IPS DF 6.9 (cell line): ENCODE measurements around the gene OTOP3.
"Not testable (repeated sequence)": the region's sequence is repeated elsewhere in the genome, so short reads cannot be mapped to it uniquely, and the experiment has no call there.

ENCODE experiments used
- DNase-seq: peaks from one replicate; pipeline ENCODE4 v3.0.0-alpha.2; 2013; ENCODE audit warnings: low read depth, low spot score
- H3K27ac ChIP-seq: one replicate; pipeline ENCODE4 v1.5.1; 2013; ENCODE audit warnings: low read length, control low read depth
- H3K27me3 ChIP-seq: 2 replicates; pipeline ENCODE4 v1.6.1; 2013; ENCODE audit warnings: mild to moderate bottlenecking, low read length; ENCODE audit not compliant: control insufficient read depth, insufficient read depth
- H3K36me3 ChIP-seq: 2 replicates; pipeline ENCODE4 v1.6.1; 2013; ENCODE audit warnings: low read length; ENCODE audit not compliant: control insufficient read depth, insufficient read depth
- H3K4me1 ChIP-seq: 2 replicates; pipeline ENCODE4 v1.6.1; 2013; ENCODE audit warnings: low read length; ENCODE audit not compliant: control insufficient read depth, insufficient read depth
- H3K4me3 ChIP-seq: 2 replicates; pipeline ENCODE4 v1.5.1; 2013; ENCODE audit warnings: mild to moderate bottlenecking, low read length
- H3K9me3 ChIP-seq: 2 replicates; pipeline ENCODE4 v1.6.1; 2013; ENCODE audit warnings: low read length, inconsistent platforms; ENCODE audit not compliant: control insufficient read depth, insufficient read depth
- WGBS: extraction: QIAGEN DNeasy Blood & Tissue Kit; methylation state at CpG from one replicate; pipeline ENCODE4 v1.1.7; 2013; ENCODE audit warnings: mixed read lengths, missing lambda C conversion rate; ENCODE audit not compliant: insufficient read length, insufficient coverage; 5-methylcytosine and 5-hydroxymethylcytosine counted together

Gene OTOP3

DNA sequence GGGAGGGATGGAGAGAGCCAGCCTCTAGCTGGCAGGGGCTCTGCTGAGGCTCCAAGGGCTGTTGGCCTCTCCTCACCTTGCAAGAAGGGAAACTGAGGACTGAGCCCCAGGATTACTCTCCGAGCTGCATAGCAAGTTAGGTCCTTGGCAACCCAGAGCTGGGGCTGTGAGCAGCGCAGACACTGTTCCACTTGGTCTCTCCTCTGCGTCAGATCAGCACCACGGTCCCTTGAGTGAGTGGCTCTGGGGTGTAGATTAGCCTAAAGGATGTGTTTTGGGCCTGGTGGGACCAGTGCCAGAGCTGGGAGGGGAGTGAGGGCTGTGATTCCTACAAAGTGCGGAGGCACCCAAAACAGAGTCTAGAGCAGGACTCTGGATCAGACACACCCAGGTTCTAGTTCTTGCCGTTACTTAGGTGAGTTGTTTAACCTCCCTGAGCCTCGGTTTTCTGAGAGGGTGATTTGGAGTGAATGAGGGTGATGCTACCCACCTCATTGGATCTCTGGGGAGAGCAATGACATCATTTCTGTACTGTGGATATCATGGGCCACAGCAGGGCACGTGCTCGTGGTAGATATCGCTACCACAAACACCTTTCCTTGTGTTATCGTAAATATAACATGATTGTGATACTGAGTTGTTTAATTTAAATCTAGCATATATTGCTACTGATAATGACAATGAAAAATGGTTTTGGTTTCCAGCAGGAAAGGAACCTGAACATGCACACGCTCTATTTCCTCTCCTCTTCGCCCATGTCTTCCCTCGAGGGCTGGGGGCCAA lies 34.2 kb upstream of the OTOP3 start:
- H3K4me3 ChIP-seq, result no peak overlapping the region
- H3K9me3 ChIP-seq, result no peaks in the 10 kb centered on the region
- no peaks in the 10 kb centered on the region; the same call in 1 of the 2 replicates for H3K4me1 ChIP-seq
- WGBS, result no CpG with 5 or more reads among the region's 14 CpGs
- no peaks in the 10 kb centered on the region for H3K36me3 ChIP-seq
- H3K27ac ChIP-seq, result no peak overlapping the region
- H3K27me3 ChIP-seq, result no peaks in the 10 kb centered on the region
- no peak for DNase-seq

DNA sequence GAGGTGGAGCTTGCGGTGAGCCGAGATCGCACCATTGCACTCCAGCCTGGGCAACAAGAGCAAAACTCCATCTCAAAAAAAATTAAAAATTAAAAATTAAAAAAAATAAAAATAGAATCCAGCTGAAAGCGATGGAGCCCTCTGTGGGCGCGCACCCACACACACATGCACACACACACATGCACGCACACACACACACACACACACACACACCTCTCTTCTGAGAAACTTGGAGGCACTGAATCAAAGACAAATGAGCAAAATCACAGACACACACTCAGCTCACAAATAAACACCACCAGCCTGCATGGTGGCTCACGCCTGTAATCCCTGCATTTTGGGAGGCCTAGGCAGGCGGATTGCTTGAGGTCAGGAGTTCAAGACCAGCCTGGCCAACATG lies 32.7 kb upstream of the OTOP3 start:
- DNase-seq, result no peak
- Histone ChIP-seq H3K27ac (no peak overlapping the region), H3K36me3 (no peaks in the 10 kb centered on the region), H3K27me3 (no peaks in the 10 kb centered on the region), H3K4me3 (no peak overlapping the region), H3K4me1 (no peaks in the 10 kb centered on the region; the same call in 1 of the 2 replicates), H3K9me3 (no peaks in the 10 kb centered on the region)
- WGBS, result no CpG with 5 or more reads among the region's 9 CpGs

DNA sequence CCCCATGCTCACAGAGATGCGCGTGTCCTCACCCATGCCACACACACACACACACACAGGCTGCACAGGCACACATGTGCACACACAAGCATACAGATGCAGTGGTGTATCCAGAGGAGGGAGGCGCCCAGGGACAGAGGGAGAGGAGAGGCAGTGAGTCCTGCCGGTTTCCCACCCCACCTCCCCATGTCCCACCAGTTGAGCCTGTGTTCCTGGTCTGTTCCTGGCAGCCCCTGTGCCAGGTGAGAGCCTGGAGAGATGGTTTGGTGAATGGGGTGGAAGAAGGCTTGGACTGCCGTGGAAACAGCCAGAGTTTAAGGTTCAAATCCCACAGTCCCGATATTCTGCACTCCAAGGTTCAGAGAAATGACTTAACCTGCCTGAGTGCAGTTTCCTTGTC lies 32.0 kb upstream of the OTOP3 start:
- Histone ChIP-seq H3K9me3 (no peaks in the 10 kb centered on the region), H3K4me3 (no peak overlapping the region), H3K27ac (no peak overlapping the region), H3K36me3 (no peaks in the 10 kb centered on the region), H3K4me1 (no peaks in the 10 kb centered on the region; the same call in 1 of the 2 replicates), H3K27me3 (no peaks in the 10 kb centered on the region)
- no CpG with 5 or more reads among the region's 6 CpGs for WGBS
- no peak for DNase-seq

DNA sequence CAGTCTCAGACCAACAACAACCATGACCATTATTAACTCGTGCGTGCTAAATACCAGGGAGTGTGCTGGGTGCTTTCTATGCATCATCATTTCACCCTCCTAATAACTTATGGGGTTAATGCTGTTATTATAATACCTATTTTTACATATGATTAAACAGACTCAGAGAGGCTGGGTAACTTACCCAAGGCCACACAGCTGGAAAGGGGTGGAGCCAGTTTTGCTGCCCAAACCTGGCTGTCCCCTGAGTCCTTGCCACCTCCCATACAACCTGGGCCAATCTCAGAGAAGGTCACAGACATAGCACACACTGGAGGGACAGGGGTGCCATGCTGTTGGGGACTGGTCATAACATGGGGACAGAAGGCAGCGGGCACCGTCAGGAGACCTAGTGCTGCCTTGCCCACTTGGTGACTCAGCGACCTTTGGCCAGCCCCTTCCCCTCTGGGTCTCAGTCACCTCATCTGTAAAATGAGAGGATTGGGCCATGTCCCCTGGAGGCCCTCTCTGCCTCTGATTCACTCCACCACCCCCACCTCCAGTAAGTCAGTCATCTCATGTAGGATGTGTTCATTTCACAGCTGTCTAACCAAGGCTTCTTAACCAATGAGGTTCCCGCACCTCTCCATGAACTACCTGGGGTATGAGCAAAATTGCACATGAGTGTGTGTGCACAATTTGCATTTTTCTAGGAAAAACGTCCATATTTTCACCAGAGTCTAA lies 30.9 kb upstream of the OTOP3 start:
- Histone ChIP-seq H3K36me3 (no peaks in the 10 kb centered on the region), H3K27me3 (no peaks in the 10 kb centered on the region), H3K27ac (no peak overlapping the region), H3K4me3 (no peak overlapping the region), H3K9me3 (no peaks in the 10 kb centered on the region), H3K4me1 (no peaks in the 10 kb centered on the region; the same call in 1 of the 2 replicates)
- no CpG with 5 or more reads among the region's 7 CpGs for WGBS
- DNase-seq, result no peak

DNA sequence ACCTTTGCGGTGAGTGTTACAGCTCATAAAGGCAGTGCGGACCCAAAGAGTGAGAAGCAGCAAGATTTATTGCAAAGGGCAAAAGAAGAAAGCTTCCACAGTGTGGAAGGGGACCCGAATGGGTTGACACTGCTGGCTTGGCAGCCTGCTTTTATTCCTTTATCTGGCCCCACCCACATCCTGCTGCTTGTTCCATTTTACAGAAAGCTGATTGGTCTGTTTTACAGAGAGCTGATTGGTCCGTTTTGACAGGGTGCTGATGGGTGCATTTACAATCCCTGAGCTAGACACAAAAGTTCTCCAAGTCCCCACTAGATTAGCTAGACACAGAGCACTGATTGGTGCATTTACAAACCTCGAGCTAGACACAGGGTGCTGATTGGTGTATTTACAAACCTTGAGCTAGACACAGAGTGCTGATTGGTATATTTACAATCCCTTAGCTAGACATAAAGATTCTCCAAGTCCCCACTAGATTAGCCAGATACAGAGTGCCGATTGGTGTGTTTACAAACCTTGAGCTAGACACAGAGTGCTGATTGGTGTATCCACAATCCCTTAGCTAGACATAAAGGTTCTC lies 29.4 kb upstream of the OTOP3 start:
- H3K4me3 ChIP-seq, H3K36me3 ChIP-seq, H3K4me1 ChIP-seq, DNase-seq, H3K27me3 ChIP-seq, H3K9me3 ChIP-seq, H3K27ac ChIP-seq: not testable (repeated sequence)
- WGBS, result no CpG with 5 or more reads among the region's 6 CpGs

DNA sequence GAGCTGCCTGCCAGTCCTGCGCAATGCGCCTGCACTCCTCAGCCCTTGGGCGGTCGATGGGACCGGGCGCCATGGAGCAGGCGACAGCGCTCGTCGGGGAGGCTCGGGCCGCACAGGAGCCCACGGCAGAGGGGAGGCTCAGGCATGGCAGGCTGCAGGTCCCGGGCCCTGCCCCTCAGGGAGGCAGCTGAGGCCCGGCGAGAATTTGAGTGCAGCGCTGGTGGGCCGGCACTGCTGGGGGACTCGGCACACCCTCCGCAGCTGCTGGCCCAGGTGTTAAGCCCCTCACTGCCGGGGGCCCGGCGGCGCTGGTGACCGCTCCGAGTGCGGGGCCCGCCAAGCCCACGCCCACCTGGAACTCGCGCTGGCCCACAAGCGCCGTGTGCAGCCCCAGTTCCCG lies 28.7 kb upstream of the OTOP3 start:
- H3K27me3 ChIP-seq, result no peaks in the 10 kb centered on the region
- no CpG with 5 or more reads among the region's 34 CpGs for WGBS
- H3K4me1 ChIP-seq, result no peaks in the 10 kb centered on the region; the same call in 1 of the 2 replicates
- DNase-seq, result no peak
- no peaks in the 10 kb centered on the region for H3K36me3 ChIP-seq
- H3K9me3 ChIP-seq, result no peaks in the 10 kb centered on the region
- no peak overlapping the region for H3K4me3 ChIP-seq
- no peak overlapping the region for H3K27ac ChIP-seq

DNA sequence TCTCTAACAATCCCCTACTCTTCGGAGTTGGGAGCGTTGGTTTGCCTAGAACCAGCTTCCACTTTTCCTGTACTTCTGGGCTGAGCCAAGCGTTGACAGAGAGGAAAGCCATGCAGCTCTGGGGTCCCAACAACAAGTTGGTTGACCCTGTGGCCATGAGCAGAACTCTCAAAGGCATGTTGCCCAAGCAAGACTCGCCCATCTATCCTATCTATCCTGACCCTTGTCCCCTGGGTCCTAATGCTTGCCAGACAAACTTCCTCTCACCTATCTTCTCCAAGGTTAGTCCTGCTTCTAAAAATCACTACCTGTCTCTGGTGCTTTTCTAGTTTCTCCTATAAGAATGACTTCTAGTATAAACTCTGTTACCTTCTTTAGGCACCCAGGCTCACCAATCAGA lies 26.6 kb upstream of the OTOP3 start:
- not testable (repeated sequence) for H3K27ac ChIP-seq, H3K27me3 ChIP-seq, DNase-seq, H3K4me1 ChIP-seq, H3K36me3 ChIP-seq, H3K9me3 ChIP-seq, H3K4me3 ChIP-seq
- WGBS, result no CpG with 5 or more reads among the region's 4 CpGs

DNA sequence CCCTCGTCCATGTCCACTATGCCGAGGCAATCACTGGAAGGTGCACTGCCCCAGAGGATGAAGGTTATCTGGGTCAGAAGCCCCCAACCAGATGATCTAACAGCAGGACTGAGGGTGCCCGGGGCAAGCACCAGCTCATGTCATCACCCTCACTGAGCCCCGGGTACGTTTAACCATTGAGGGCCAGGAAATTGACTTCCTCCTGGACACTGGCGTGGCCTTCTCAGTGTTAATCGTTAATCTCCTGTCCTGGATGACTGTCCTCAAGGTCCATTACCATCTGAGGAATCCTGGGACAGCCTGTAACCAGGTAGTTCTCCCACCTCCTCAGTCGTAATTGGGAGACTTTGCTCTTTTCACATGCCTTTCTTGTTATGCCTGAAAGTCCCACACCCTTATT lies 24.3 kb upstream of the OTOP3 start:
- not testable (repeated sequence) for H3K4me1 ChIP-seq, H3K4me3 ChIP-seq, H3K36me3 ChIP-seq, H3K9me3 ChIP-seq, H3K27ac ChIP-seq, DNase-seq, H3K27me3 ChIP-seq
- WGBS, result no CpG with 5 or more reads among the region's 8 CpGs

DNA sequence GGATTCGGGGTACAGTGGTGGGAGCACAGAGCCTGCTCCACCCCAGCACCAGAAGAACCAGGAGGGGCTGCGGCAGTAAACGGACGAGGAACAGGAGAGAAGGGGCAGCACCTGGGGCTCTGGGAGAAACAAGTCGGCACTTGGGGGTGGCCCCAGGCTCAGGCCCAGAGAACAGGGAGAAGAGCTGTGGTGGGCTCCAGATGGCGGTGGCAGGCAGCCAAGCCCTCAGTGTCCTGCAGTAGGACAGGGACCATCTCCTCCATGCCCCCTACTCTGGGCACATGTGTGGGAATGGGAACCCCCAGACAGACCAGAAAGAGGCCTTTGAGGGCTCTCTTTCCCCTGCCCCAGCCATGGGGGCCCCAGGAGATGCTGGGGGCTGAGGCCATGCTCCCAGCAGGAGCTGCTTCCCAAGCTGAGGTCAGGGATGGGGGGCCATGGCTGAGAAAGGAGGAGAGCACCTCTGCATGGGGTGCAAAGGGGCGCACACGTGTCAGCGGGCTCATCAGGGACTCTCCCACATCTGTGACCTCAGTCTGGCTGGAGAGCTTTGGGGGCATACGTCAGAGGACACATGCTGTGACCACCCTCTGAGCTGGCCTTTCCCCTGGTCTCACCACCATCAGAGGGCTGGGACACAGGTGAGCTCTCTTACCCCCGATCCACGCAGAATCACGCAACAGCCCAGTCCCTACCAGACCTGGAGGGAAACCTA lies 19.4 kb upstream of the OTOP3 start:
- peaks cover 8% of the 10 kb centered on the region for H3K4me1 ChIP-seq
- no peak for DNase-seq
- H3K36me3 ChIP-seq, result no peaks in the 10 kb centered on the region
- H3K9me3 ChIP-seq, result no peaks in the 10 kb centered on the region
- no CpG with 5 or more reads among the region's 13 CpGs for WGBS
- H3K27me3 ChIP-seq, result no peaks in the 10 kb centered on the region
- H3K4me3 ChIP-seq, result no peak overlapping the region
- H3K27ac ChIP-seq, result no peak overlapping the region

DNA sequence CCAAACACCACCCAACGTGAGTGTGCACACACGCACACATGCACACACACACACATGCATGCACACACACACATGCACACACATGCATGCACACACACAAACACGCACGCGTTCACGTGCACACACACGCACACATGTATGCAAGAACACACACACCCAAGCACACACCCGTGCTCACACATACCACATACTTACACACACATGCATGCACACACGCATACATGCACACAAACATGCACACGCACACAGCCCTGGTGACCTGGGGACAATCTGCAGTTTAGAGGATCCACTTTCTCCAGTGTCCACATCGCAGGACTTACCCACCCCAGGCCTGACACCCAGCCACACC lies 18.9 kb upstream of the OTOP3 start:
- H3K36me3 ChIP-seq, result no peaks in the 10 kb centered on the region
- H3K4me3 ChIP-seq, result no peak overlapping the region
- H3K27me3 ChIP-seq, result no peaks in the 10 kb centered on the region
- DNase-seq, result no peak
- no peaks in the 10 kb centered on the region for H3K9me3 ChIP-seq
- no peak overlapping the region for H3K27ac ChIP-seq
- H3K4me1 ChIP-seq, result peaks cover 8% of the 10 kb centered on the region
- no CpG with 5 or more reads among the region's 11 CpGs for WGBS
